AML-193 (cell line): ENCODE results near the gene ZNF579.

Experiments
- DNase-seq, 2 experiments: peaks; one replicate each; lab custom pipeline; 2025; lab: John Stamatoyannopoulos, UW

ZNF579 gene

GRCh38 chr19:55567708-55568328 lies 12.8 kb downstream of the ZNF579 start:
- no peak for DNase-seq

- DNase-seq = no peak
These were observed 13.8 kb downstream of the ZNF579 start for GRCh38 chr19:55566823-55567222.

- DNase-seq = no peak
These were observed 17.4 kb downstream of the ZNF579 start for GRCh38 chr19:55563261-55563690.

- no peak for DNase-seq
These were observed 21.0 kb downstream of the ZNF579 start for GRCh38 chr19:55559684-55560083.

GRCh38 chr19:55554741-55555152 lies 25.9 kb downstream of the ZNF579 start:
- DNase-seq = no peak

- DNase-seq = no peak
These were observed 26.3 kb downstream of the ZNF579 start for GRCh38 chr19:55554302-55554701.

GRCh38 chr19:55553217-55554182 lies 27.1 kb downstream of the ZNF579 start:
- no peak for DNase-seq

GRCh38 chr19:55552620-55553019 lies 28.0 kb downstream of the ZNF579 start:
- no peak for DNase-seq

- no peak for DNase-seq
These were observed 28.4 kb downstream of the ZNF579 start for GRCh38 chr19:55552206-55552605.

GRCh38 chr19:55550321-55550650 lies 30.4 kb downstream of the ZNF579 start:
- no peak for DNase-seq

- DNase-seq = no peak
These were observed 30.9 kb downstream of the ZNF579 start for GRCh38 chr19:55549500-55550320.

- DNase-seq = no peak
These were observed 33.6 kb downstream of the ZNF579 start for GRCh38 chr19:55546822-55547614.

GRCh38 chr19:55546011-55546410 lies 34.6 kb downstream of the ZNF579 start:
- no peak for DNase-seq

- DNase-seq = no peak
These were observed 35.2 kb downstream of the ZNF579 start, which contains the start of gene SBK3 for GRCh38 chr19:55545443-55545842. SBK3 (minus strand) TSS chr19:55545543; CDS start chr19:55545543, 0 bp downstream.

GRCh38 chr19:55544776-55545439 lies 35.7 kb downstream of the ZNF579 start:
- DNase-seq = no peak

- no peak for DNase-seq
These were observed 36.6 kb downstream of the ZNF579 start for GRCh38 chr19:55544014-55544413.

GRCh38 chr19:55543567-55543966 lies 37.1 kb downstream of the ZNF579 start:
- no peak for DNase-seq

GRCh38 chr19:55542292-55542855 lies 38.3 kb downstream of the ZNF579 start:
- DNase-seq = no peak

GRCh38 chr19:55541091-55541490 lies 39.6 kb downstream of the ZNF579 start:
- no peak for DNase-seq

GRCh38 chr19:55540619-55541018 lies 40.0 kb downstream of the ZNF579 start:
- DNase-seq = no peak
